Lower lobe of right lung (tissue), 2 donors: Measurements from ENCODE around the gene ARMH2. TPM values are rescaled to one million over a fixed set of nuclear protein-coding genes. Genes with fewer than 3 reads are reported as not detected.
A peak's percentile ranks its signal among the peaks of the same experiment; 100 is the strongest.
"Not testable (repeated sequence)": the region's sequence is repeated elsewhere in the genome, so short reads cannot be mapped to it uniquely, and the experiment has no call there.

Experiments
- ATAC-seq, 2 donors: fragments of 200-7000 bp; cut with Tn5 transposase; one replicate each; pipeline ENCODE4 v1.9.1; 2020 to 2022; ENCODE audit warnings: mild to moderate bottlenecking in 2 of 2, moderate library complexity in 2 of 2
- DNase-seq: peaks from one replicate; pipeline ENCODE4 v3.0.0-alpha.2; 2020
- H3K27ac ChIP-seq: fragments of 200-600 bp; one replicate; pipeline ENCODE4 v1.8.0; 2022
- H3K27me3 ChIP-seq: fragments of 200-600 bp; one replicate; pipeline ENCODE4 v1.8.0; 2022; ENCODE audit warnings: low read depth
- H3K36me3 ChIP-seq: fragments of 200-600 bp; one replicate; pipeline ENCODE4 v1.8.0; 2022; ENCODE audit warnings: mild to moderate bottlenecking
- H3K4me1 ChIP-seq: fragments of 200-600 bp; one replicate; pipeline ENCODE4 v1.8.0; 2022
- H3K4me3 ChIP-seq: fragments of 200-600 bp; one replicate; pipeline ENCODE4 v1.8.0; 2022; ENCODE audit warnings: mild to moderate bottlenecking
- H3K9me3 ChIP-seq: fragments of 200-600 bp; one replicate; pipeline ENCODE4 v1.8.0; 2022
- CTCF ChIP-seq: fragments of 200-600 bp; IDR thresholded peaks from one replicate; pipeline ENCODE4 v1.8.0; 2022; ENCODE audit warnings: antibody characterized with exemption, mild to moderate bottlenecking
- intact Hi-C: fragments of 100-400 bp; cut with DNase I; formaldehyde crosslinking; loops from one replicate; pipeline ENCODE4 v1.11.0; 2022
- total RNA-seq: library from RNA; stranded (reverse); fragmentation: NEBNext Ultra II Directional; extraction: Animal tissue kit (Norgen Biotek cat#: 25700); gene quantifications from one replicate; pipeline ENCODE4 v1.2.1, GENCODE V29; 2021
- donor health status: DM: no; HTN: yes; CAD: no; lungs with severe emphysema.

Gene ARMH2
- total RNA-seq, 1 donor from 2014 or later = 0.68 TPM

GRCh38 chr6:24775520-24776058 lies 23.1 kb downstream of the ARMH2 start:
- H3K36me3 ChIP-seq = peaks cover 3% of the 10 kb centered on the region
- no peak for TF ChIP-seq CTCF
- H3K4me3 ChIP-seq = peak overlapping the region; percentile 96
- peak overlapping the region; percentile 90 for H3K27ac ChIP-seq
- intact Hi-C loops = no loop called here
- no peaks in the 10 kb centered on the region for H3K27me3 ChIP-seq
- H3K4me1 ChIP-seq = peaks cover 17% of the 10 kb centered on the region
- DNase-seq (no peak), ATAC-seq (peak in 1 of 2 donors; percentile 25)
- H3K9me3 ChIP-seq = no peaks in the 10 kb centered on the region

- no peaks in the 10 kb centered on the region for H3K36me3 ChIP-seq
- TF ChIP-seq CTCF = no peak
- H3K9me3 ChIP-seq = no peaks in the 10 kb centered on the region
- ATAC-seq (peak; percentile 98 to 100), DNase-seq (peak; percentile 100)
- no peaks in the 10 kb centered on the region for H3K27me3 ChIP-seq
- peak within 1 kb of the TSS; percentile 96 for H3K4me3 ChIP-seq
- intact Hi-C loops = no loop called here
- peaks cover 17% of the 10 kb centered on the region for H3K4me1 ChIP-seq
- peak within 1 kb of the TSS; percentile 90 for H3K27ac ChIP-seq
These were observed 23.8 kb downstream of the ARMH2 start, which contains the start of gene GMNN for GRCh38 chr6:24774696-24775519. Gene GMNN, plus strand, starts transcription at chr6:24774937. Its CDS starts 2,310 bp downstream, at chr6:24777247.

GRCh38 chr6:24768361-24768760 lies 30.4 kb downstream of the ARMH2 start:
- Histone ChIP-seq H3K4me1 (peaks cover 2% of the 10 kb centered on the region), H3K4me3 (no peak overlapping the region), H3K27ac (no peak overlapping the region), H3K27me3 (no peaks in the 10 kb centered on the region), H3K9me3 (no peaks in the 10 kb centered on the region), H3K36me3 (no peaks in the 10 kb centered on the region)
- intact Hi-C loops = loop anchor here (10.0 kb wide), 1 partner anchor 184 kb away; no protein-coding TSS in a partner anchor
- ATAC-seq (no peak), DNase-seq (no peak)
- no peak for TF ChIP-seq CTCF

GRCh38 chr6:24766680-24767462 lies 31.8 kb downstream of the ARMH2 start:
- H3K36me3 ChIP-seq = no peaks in the 10 kb centered on the region
- no peaks in the 10 kb centered on the region for H3K27me3 ChIP-seq
- peak; percentile 60 to 75 for ATAC-seq
- intact Hi-C loops = loop anchor here (10.0 kb wide), 1 partner anchor 182 kb away; no protein-coding TSS in a partner anchor
- H3K27ac ChIP-seq = no peak overlapping the region
- H3K4me1 ChIP-seq = peaks cover 5% of the 10 kb centered on the region
- H3K9me3 ChIP-seq = no peaks in the 10 kb centered on the region
- DNase-seq = no peak
- peak; percentile 46 for TF ChIP-seq CTCF
- no peak overlapping the region for H3K4me3 ChIP-seq

- DNase-seq, ATAC-seq, H3K4me1 ChIP-seq, H3K27me3 ChIP-seq, H3K36me3 ChIP-seq, H3K27ac ChIP-seq, H3K9me3 ChIP-seq, H3K4me3 ChIP-seq: not testable (repeated sequence)
- intact Hi-C loops = loop anchor here (10.0 kb wide), 1 partner anchor 181 kb away; no protein-coding TSS in a partner anchor
These were observed 32.7 kb downstream of the ARMH2 start for GRCh38 chr6:24765968-24766367.

GRCh38 chr6:24764833-24765828 lies 33.6 kb downstream of the ARMH2 start:
- H3K9me3 ChIP-seq, H3K27me3 ChIP-seq, H3K36me3 ChIP-seq, H3K4me1 ChIP-seq, ATAC-seq, H3K27ac ChIP-seq, H3K4me3 ChIP-seq, DNase-seq: not testable (repeated sequence)
- intact Hi-C loops = loop anchor here (10.0 kb wide), 1 partner anchor 180 kb away; no protein-coding TSS in a partner anchor
